HEK293 (cell line): ENCODE results near the gene ARPC4.

Experiments used
- CTCF ChIA-PET: fragments of 350-600 bp; formaldehyde crosslinking; extraction: SDS; loops from one replicate; lab custom pipeline; 2021; ENCODE audit warnings: antibody characterized with exemption; lab: Yijun Ruan, JAX
- POLR2A ChIA-PET: fragments of 300-600 bp; formaldehyde crosslinking; extraction: SDS; loops from one replicate; lab custom pipeline; 2020; ENCODE audit warnings: antibody characterized with exemption, inconsistent platforms; lab: Yijun Ruan, JAX
- H3K27ac ChIP-seq: fragments of 200-500 bp; sonication (Bioruptor generic); 2 replicates; pipeline ENCODE4 v1.5.1; 2014; ENCODE audit warnings: low read depth, low read length, control low read depth, inconsistent platforms; ENCODE audit errors: extremely low read depth
- H3K36me3 ChIP-seq, 2 experiments: fragments of 200-500 bp in 1 of 2; sonication (Bioruptor generic) in 1 of 2; 1 replicate in 1 of 2; 2 replicates in 1 of 2; pipeline ENCODE4 v1.5.1; 2014 to 2017; ENCODE audit warnings: inconsistent platforms in 2 of 2, low read length in 2 of 2; ENCODE audit not compliant: control insufficient read depth in 2 of 2, insufficient read depth in 1 of 2
- H3K4me1 ChIP-seq: fragments of 200-500 bp; sonication (Bioruptor generic); 2 replicates; pipeline ENCODE4 v1.5.1; 2014; ENCODE audit warnings: mild to moderate bottlenecking, low read length, inconsistent platforms; ENCODE audit not compliant: control insufficient read depth, insufficient read depth
- H3K4me3 ChIP-seq: 2 replicates; pipeline ENCODE4 v1.5.1; 2011; ENCODE audit warnings: low read depth, mild to moderate bottlenecking, control low read depth, low read length, moderate library complexity
- H3K9me3 ChIP-seq: fragments of 200-500 bp; sonication (Bioruptor generic); 2 replicates; pipeline ENCODE4 v1.5.1; 2014; ENCODE audit warnings: low read depth, low read length, inconsistent platforms; ENCODE audit not compliant: control insufficient read depth, insufficient read depth
- GLIS1 ChIP-seq: fragments of 450-650 bp; formaldehyde crosslinking; IDR thresholded peaks from 2 replicates; pipeline ENCODE4 v1.5.1; 2016; ENCODE audit warnings: missing biosample characterization, missing genetic modification characterization
- GLIS2 ChIP-seq: fragments of 450-650 bp; formaldehyde crosslinking; IDR thresholded peaks from 2 replicates; pipeline ENCODE4 v1.5.1; 2016; ENCODE audit warnings: missing biosample characterization, missing genetic modification characterization
- ZNF10 ChIP-seq: fragments of 450-650 bp; formaldehyde crosslinking; IDR thresholded peaks from 2 replicates; pipeline ENCODE4 v1.5.1; 2017; ENCODE audit warnings: missing biosample characterization, missing genetic modification characterization
- ZNF214 ChIP-seq: fragments of 450-650 bp; formaldehyde crosslinking; IDR thresholded peaks from 2 replicates; pipeline ENCODE4 v1.5.1; 2017; ENCODE audit warnings: missing biosample characterization, mild to moderate bottlenecking, missing genetic modification characterization, borderline replicate concordance
- ZNF404 ChIP-seq: fragments of 450-650 bp; formaldehyde crosslinking; IDR thresholded peaks from 2 replicates; pipeline ENCODE4 v1.5.1; 2017; ENCODE audit warnings: missing biosample characterization, missing genetic modification characterization
- ZNF433 ChIP-seq: fragments of 450-650 bp; formaldehyde crosslinking; IDR thresholded peaks from 2 replicates; pipeline ENCODE4 v1.5.1; 2016; ENCODE audit warnings: missing biosample characterization, missing genetic modification characterization, low read depth
- ZNF510 ChIP-seq: fragments of 450-650 bp; formaldehyde crosslinking; IDR thresholded peaks from 2 replicates; pipeline ENCODE4 v1.5.1; 2018; ENCODE audit warnings: mild to moderate bottlenecking, missing genetic modification characterization, missing biosample characterization; ENCODE audit not compliant: insufficient replicate concordance
- ZNF529 ChIP-seq: fragments of 450-650 bp; formaldehyde crosslinking; IDR thresholded peaks from 2 replicates; pipeline ENCODE4 v1.5.1; 2017; ENCODE audit warnings: missing genetic modification characterization, missing biosample characterization; ENCODE audit not compliant: insufficient replicate concordance
- ZNF555 ChIP-seq: fragments of 450-650 bp; formaldehyde crosslinking; conservative IDR thresholded peaks from 2 replicates; pipeline ENCODE4 v1.5.1; 2017; ENCODE audit warnings: missing biosample characterization, mild to moderate bottlenecking, missing genetic modification characterization, inconsistent platforms
- ZNF560 ChIP-seq: fragments of 450-650 bp; formaldehyde crosslinking; IDR thresholded peaks from 2 replicates; pipeline ENCODE4 v1.5.1; 2017; ENCODE audit warnings: missing biosample characterization, missing genetic modification characterization, borderline replicate concordance
- ZNF624 ChIP-seq: fragments of 450-650 bp; formaldehyde crosslinking; IDR thresholded peaks from 2 replicates; pipeline ENCODE4 v1.5.1; 2017; ENCODE audit warnings: missing biosample characterization, missing genetic modification characterization
- ZNF830 ChIP-seq: fragments of 450-650 bp; IDR thresholded peaks from 2 replicates; pipeline ENCODE4 v1.5.0; 2018; ENCODE audit warnings: missing biosample characterization, missing genetic modification characterization, low read depth, mild to moderate bottlenecking, moderate library complexity
- TF ChIP-seq, protein P1 (sequence below): fragments of 450-650 bp; formaldehyde crosslinking; IDR thresholded peaks from 2 replicates; pipeline ENCODE4 v1.5.1; 2016; ENCODE audit warnings: missing biosample characterization, missing genetic modification characterization
- TF ChIP-seq, protein P2 (sequence below): fragments of 450-650 bp; formaldehyde crosslinking; IDR thresholded peaks from 2 replicates; pipeline ENCODE4 v1.5.1; 2016; ENCODE audit warnings: missing biosample characterization, missing genetic modification characterization

ARPC4 gene

DNA sequence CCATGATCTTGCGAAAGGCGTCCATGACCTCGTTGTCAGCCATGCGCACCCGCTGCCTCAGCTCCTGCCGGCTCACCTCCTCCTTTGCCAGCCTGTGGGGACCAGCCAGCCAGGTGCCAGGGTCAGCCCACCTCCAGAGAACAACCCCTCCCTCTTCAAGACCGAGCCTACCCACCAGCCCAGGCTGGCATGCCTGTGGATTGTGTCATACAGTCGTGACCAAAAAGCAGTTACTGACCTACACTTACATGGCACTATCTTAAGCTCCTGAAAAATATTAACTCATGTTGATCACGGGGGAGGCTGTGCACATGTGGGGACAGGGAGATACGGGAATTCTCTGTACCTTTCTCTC, 12.4 kb upstream of the ARPC4 start:
- ChIA-PET POLR2A (interaction anchor here (1.7 to 2.0 kb wide), 2 partner anchors 10 to 12 kb away, joined by 6 to 8 read pairs; partner anchors contain the start of genes ARPC4 and CAMK1), CTCF (interaction anchor here (0.7 kb wide), 1 partner anchor 36 kb away, joined by 3 read pairs; no protein-coding TSS in a partner anchor)
- H3K4me1 ChIP-seq = no peaks in the 10 kb centered on the region

DNA sequence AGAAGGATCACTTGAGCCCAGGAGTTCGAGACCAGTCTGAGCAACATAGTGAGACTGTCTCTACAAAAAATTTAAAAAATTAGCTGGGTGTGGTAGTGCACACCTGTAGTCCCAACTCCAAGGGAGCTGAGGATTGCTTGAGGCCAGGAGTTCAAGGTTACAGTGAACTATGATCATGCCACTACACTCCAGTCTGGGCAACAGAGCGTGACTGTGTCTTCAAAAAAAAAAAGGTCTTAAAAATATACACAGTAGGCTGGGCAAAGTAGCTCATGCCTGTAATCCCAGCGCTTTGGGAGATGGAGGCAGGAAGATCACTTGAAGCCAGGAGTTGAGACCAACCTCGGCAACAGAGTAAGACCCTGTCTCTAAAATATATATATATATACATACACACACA, 12.0 kb upstream of the ARPC4 start:
- TF ChIP-seq ZNF560 (tag by site-specific recombination) (no peak), ZNF529 (tag by site-specific recombination) (no peak), ZNF404 (tag by site-specific recombination) (no peak), GLIS2 (tag by site-specific recombination) (no peak), ZNF555 (no peak)
- TF ChIP-seq, protein P1, sequence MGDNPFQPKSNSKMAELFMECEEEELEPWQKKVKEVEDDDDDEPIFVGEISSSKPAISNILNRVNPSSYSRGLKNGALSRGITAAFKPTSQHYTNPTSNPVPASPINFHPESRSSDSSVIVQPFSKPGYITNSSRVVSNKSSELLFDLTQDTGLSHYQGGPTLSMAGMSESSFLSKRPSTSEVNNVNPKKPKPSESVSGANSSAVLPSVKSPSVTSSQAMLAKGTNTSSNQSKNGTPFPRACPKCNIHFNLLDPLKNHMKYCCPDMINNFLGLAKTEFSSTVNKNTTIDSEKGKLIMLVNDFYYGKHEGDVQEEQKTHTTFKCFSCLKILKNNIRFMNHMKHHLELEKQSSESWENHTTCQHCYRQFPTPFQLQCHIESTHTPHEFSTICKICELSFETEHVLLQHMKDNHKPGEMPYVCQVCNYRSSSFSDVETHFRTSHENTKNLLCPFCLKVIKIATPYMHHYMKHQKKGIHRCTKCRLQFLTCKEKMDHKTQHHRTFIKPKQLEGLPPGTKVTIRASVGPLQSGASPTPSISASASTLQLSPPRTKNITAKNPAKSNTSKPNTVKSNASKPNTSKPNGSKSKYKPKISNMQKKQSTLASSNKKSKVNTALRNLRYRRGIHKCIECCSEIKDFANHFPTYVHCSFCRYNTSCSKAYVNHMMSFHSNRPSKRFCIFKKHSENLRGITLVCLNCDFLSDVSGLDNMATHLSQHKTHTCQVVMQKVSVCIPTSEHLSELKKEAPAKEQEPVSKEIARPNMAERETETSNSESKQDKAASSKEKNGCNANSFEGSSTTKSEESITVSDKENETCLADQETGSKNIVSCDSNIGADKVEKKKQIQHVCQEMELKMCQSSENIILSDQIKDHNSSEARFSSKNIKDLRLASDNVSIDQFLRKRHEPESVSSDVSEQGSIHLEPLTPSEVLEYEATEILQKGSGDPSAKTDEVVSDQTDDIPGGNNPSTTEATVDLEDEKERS (tag by site-specific recombination) = no peak
- ChIA-PET CTCF (interaction anchor here (0.7 kb wide), 1 partner anchor 36 kb away, joined by 3 read pairs; no protein-coding TSS in a partner anchor), POLR2A (interaction anchor here (1.7 to 2.0 kb wide), 2 partner anchors 11 to 12 kb away, joined by 6 to 8 read pairs; partner anchors contain the start of genes ARPC4 and CAMK1)
- H3K36me3 ChIP-seq = peaks cover 13 to 61% of the 10 kb centered on the region in 2 experiments; a peak in 2 of 3 replicates
- no peaks in the 10 kb centered on the region for H3K9me3 ChIP-seq
- H3K4me3 ChIP-seq = no peak overlapping the region
- H3K4me1 ChIP-seq = no peaks in the 10 kb centered on the region
- no peak overlapping the region for H3K27ac ChIP-seq

More for the DNA sequence above, 12.4 kb upstream of the ARPC4 start:
- Histone ChIP-seq H3K4me3 (no peak overlapping the region), H3K36me3 (peaks cover 13 to 57% of the 10 kb centered on the region in 2 experiments; a peak in 2 of 3 replicates), H3K27ac (no peak overlapping the region)
- no peak for TF ChIP-seq ZNF433 (tag by site-specific recombination)
- no peak for TF ChIP-seq ZNF830 (tag by site-specific recombination)
- no peak for TF ChIP-seq GLIS1 (tag by site-specific recombination)
- no peak for TF ChIP-seq ZNF10 (tag by site-specific recombination)
- TF ChIP-seq, protein P2, sequence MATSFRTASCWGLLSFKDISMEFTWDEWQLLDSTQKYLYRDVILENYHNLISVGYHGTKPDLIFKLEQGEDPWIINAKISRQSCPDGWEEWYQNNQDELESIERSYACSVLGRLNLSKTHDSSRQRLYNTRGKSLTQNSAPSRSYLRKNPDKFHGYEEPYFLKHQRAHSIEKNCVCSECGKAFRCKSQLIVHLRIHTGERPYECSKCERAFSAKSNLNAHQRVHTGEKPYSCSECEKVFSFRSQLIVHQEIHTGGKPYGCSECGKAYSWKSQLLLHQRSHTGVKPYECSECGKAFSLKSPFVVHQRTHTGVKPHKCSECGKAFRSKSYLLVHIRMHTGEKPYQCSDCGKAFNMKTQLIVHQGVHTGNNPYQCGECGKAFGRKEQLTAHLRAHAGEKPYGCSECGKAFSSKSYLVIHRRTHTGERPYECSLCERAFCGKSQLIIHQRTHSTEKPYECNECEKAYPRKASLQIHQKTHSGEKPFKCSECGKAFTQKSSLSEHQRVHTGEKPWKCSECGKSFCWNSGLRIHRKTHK (tag by site-specific recombination) = no peak
- TF ChIP-seq ZNF510 (tag by site-specific recombination) = no peak
- TF ChIP-seq, protein P1 (tag by site-specific recombination) = no peak
- TF ChIP-seq ZNF624 (tag by site-specific recombination) = no peak
- no peak for TF ChIP-seq ZNF214 (tag by site-specific recombination)
- TF ChIP-seq, all 188 proteins: peak for 0
- H3K9me3 ChIP-seq = no peaks in the 10 kb centered on the region
